GM10266 (cell line): ENCODE data around the gene CHD6.

Experiments
- DNase-seq: peaks from one replicate; pipeline ENCODE4 v3.0.0; 2012; ENCODE audit errors: extremely low spot score
- TF ChIP-seq, protein P1 (sequence below): IDR thresholded peaks from 2 replicates; pipeline ENCODE4 v1.5.1; 2012; ENCODE audit warnings: mild to moderate bottlenecking, low read depth; ENCODE audit not compliant: control insufficient read depth, insufficient read depth; ENCODE audit errors: missing control alignments

CHD6 gene

DNA sequence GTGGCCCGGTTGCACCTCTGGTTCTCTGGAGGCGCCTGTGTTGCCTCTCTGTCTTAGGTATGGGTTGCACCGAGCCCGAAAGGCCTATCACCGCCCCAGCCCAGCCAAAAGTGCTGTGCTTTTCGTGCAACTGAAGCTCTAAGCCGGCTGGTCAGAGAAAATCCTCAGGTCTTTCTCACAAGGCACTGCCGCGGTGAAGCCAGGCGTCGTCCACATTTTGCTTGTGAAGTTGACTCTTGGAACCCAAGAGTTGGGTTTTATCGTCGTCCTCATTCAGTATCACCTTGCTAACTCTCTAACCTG lies 250.8 kb downstream of the CHD6 start:
- no peak for DNase-seq

DNA sequence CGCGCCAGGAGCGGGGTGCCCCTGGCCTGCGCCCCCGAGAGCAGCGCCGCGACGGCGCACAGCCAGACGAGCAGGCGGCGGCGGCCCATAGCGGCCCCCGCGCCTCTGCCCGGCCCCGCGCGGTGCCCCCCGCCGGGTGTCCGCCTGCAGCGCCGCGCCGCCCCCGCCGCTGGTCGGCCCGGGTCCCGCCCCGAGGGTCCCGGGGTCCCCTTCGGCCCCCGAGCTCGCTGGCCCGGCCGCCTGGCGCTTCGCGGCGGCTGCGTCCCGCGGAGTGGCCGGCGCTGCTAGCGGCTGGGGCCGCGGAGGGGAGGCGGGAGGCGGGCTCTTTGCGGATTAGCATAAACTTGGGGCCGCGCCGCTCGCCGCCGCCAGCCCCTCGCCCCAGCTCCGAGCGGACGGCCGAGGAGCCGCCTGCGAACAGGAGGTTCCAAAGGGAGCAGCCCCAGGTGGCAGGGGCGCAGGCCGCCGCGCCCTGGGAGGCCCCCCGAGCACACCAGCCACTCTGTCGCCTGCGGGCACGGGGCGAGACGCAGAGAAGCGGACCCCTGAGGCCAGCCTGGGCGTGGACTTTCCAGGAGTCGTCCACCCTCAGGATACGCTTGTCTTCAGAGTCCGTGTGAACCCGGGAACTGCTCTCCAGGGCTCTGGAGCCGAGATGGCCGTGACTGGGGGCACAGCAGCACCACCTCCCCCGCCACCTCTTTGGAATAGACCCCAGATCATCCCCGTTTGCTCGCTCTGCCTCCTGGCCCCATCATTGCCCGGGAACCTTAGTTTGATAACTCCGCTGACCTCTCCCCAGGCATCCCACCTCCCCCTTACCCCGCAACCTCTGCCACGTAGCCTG lies 251.4 kb downstream of the CHD6 start, which contains the start of gene EMILIN3:
Gene EMILIN3 (minus strand): TSS at position 273 of the 847 bp plus-strand sequence. CDS start 184 bp downstream, at position 89.
- no peak for DNase-seq
- TF ChIP-seq, protein P1, sequence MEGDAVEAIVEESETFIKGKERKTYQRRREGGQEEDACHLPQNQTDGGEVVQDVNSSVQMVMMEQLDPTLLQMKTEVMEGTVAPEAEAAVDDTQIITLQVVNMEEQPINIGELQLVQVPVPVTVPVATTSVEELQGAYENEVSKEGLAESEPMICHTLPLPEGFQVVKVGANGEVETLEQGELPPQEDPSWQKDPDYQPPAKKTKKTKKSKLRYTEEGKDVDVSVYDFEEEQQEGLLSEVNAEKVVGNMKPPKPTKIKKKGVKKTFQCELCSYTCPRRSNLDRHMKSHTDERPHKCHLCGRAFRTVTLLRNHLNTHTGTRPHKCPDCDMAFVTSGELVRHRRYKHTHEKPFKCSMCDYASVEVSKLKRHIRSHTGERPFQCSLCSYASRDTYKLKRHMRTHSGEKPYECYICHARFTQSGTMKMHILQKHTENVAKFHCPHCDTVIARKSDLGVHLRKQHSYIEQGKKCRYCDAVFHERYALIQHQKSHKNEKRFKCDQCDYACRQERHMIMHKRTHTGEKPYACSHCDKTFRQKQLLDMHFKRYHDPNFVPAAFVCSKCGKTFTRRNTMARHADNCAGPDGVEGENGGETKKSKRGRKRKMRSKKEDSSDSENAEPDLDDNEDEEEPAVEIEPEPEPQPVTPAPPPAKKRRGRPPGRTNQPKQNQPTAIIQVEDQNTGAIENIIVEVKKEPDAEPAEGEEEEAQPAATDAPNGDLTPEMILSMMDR, result no peak

More for the DNA sequence above, 250.8 kb downstream of the CHD6 start:
- TF ChIP-seq, protein P1, result no peak

DNA sequence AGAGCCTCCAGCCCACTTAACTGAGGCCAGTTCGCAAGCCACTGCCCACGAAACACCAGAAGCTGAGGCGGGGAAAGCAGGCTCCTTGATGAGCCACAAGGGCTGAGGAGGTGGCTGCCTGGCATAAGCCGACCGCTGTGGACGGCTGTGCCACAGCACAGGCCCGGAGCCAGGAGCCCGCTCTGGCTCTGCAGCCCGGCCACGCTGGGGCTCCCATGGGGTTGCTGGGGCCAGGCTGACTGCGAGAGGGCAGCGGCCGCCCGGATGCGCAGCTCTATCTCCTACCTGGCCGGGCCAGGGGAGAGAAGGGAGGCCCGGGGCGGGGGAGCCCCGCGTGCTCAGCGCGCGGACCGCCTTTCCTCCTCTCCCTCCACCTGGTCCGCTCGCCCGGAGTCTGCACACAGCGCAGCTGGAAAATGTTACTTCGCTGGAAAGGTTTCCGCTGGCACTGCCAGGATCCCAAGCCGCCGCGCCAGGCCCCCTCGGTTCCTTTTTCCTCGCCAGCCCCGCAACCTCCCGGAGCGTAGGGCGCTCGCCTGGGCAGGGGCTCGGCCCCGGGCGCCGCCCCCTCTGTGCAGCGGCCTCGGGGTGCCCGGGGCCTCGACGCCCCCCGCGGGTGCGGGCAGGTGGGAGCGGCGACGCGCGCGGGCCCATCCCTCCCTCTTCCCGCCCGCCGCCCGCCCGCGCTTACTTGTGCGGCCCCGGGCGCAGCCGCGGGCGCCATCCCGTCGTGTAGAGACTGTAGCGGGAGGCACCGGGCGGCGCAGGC lies 252.2 kb downstream of the CHD6 start:
- DNase-seq, result no peak
- TF ChIP-seq, protein P1, result no peak

DNA sequence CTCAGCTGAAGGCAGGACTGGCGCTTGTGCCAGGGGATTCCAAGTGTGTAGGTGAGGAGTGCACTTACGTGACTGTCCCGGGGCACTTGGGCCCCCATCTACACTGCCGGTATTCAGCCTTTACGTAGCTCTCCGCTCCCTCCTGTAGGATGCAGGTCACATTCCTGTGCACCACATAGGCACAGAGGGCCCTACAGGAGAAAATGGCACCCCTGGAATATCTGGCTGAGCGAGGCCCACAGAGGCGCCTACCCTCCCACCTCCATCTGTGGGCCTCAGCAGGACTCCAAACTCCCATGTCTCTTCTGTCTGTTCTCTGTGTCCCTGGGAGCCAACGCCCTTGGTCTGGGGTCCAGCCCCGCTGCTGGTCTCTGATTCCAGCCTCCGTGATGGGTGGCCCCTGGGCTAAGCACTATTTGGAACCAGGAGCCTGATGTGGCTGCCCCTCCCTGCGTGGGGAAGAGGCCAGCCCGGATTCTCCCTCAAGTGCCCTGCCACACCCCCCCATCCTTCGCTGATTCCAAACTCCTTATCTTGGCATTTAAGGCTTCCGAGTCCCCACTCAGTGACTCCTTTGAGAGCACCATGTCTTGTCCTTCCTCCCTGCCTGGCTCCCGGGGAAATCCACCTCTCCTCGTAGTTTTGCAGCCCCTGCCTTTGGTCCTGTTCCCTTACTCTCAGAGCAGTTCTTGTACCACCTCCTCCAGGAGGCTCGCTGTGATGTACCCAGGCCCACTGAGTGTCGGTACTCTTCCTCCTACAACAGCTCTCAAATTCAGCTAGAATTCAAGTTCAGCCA lies 253.0 kb downstream of the CHD6 start:
- TF ChIP-seq, protein P1, result no peak
- no peak for DNase-seq

DNA sequence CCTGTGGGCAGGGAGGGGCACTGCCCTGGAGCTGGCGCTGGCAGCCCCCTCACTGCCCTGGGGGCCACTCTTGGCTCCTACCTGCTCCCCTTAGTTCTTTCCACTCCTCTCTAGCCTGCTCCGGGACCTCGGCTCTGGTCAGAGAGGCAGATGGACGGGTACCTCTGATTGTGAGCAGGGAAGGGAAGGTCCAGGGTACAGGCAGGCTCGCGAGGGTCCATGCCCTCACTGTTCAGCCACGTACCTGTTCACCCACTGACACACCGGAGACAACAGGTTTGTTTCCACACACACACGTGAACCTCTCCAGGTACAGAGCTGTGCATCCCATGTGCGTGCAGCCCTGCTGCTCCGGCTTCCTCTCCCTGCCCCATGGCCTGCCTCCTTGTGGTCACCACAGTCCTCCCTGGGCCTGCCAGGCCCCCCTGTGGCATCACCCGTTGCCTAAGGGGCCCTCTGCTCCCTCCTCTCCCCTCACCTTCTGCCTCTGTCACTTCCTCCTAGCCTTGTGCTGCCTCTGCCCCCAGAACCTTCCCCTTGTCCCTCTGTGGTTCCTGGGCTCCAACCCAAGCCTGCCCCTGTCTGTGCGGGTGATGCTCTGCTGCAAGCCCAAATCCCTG lies 253.8 kb downstream of the CHD6 start:
- TF ChIP-seq, protein P1, result no peak
- no peak for DNase-seq

DNA sequence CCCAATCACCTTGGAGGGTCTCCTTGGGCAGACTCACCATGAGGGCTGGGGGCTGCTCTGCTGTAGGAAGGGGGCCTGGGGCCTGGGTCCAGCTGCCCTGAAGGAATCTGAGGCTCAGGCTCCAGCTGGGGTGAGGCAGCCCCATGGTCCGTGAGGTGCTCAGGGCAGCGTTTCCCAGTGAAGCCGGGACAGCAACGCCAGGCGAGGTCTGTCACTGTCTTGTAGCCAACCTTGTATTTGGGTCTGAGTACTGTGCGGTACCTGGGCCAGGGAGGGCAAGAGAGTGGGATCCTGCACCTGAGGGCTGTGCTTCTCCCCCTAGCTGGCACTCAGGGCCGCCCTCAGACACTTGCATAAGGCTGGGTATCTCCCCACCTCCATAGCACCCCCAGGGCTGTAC lies 254.6 kb downstream of the CHD6 start:
- no peak for DNase-seq

More for the DNA sequence above, 254.6 kb downstream of the CHD6 start:
- TF ChIP-seq, protein P1, result no peak
